Natural killer cell (primary cell): ENCODE measurements around the gene MMP28. TPM values are rescaled to one million over a fixed set of nuclear protein-coding genes. Genes with fewer than 3 reads are reported as not detected.

Experiments
- ATAC-seq, 3 donors: fragments of 150-1000 bp in 2 of 3; fragments of 200-7000 bp in 1 of 3; cut with Tn5 transposase; 1 replicate in 1 of 3; 2 replicates in 2 of 3; pipeline ENCODE4 v1.10.0; 2021; ENCODE audit warnings: mild to moderate bottlenecking in 2 of 3, moderate library complexity in 2 of 3
- DNase-seq, 2 donors: peaks; one replicate each; pipeline versions ENCODE4 v3.0.0 to v3.0.0-alpha.2; 2013 to 2021; ENCODE audit warnings: mixed read lengths in 1 of 2
- H3K27ac ChIP-seq: one replicate; pipeline ENCODE4 v1.5.1; 2013; ENCODE audit warnings: mild to moderate bottlenecking, low read length
- H3K27me3 ChIP-seq: one replicate; pipeline ENCODE4 v1.6.1; 2013; ENCODE audit warnings: low read length; ENCODE audit not compliant: control insufficient read depth, insufficient read depth
- H3K36me3 ChIP-seq: one replicate; pipeline ENCODE4 v1.6.1; 2013; ENCODE audit warnings: low read length; ENCODE audit not compliant: control insufficient read depth, insufficient read depth
- H3K4me1 ChIP-seq: one replicate; pipeline ENCODE4 v1.6.1; 2013; ENCODE audit warnings: low read length; ENCODE audit not compliant: control insufficient read depth, insufficient read depth
- H3K4me3 ChIP-seq: one replicate; pipeline ENCODE4 v1.5.1; 2013; ENCODE audit warnings: low read length
- H3K9me3 ChIP-seq: one replicate; pipeline ENCODE4 v1.6.1; 2013; ENCODE audit warnings: low read length; ENCODE audit not compliant: control insufficient read depth, insufficient read depth
- H3K27ac Mint-ChIP-seq, 2 donors: one replicate each; pipeline ENCODE4 v1.8.0; 2022; ENCODE audit warnings: mild to moderate bottlenecking in 2 of 2, mixed read lengths in 2 of 2, moderate library complexity in 1 of 2
- H3K27me3 Mint-ChIP-seq, 2 donors: one replicate each; pipeline ENCODE4 v1.8.0; 2022; ENCODE audit warnings: low read depth in 2 of 2, mixed read lengths in 2 of 2
- H3K36me3 Mint-ChIP-seq: one replicate; pipeline ENCODE4 v1.8.0; 2022; ENCODE audit warnings: mixed read lengths
- H3K4me1 Mint-ChIP-seq, 2 donors: one replicate each; pipeline ENCODE4 v1.8.0; 2022; ENCODE audit warnings: mixed read lengths in 2 of 2
- H3K4me3 Mint-ChIP-seq: one replicate; pipeline ENCODE4 v1.8.0; 2022; ENCODE audit warnings: mild to moderate bottlenecking, moderate library complexity, mixed read lengths
- H3K9me3 Mint-ChIP-seq, 2 donors: one replicate each; pipeline ENCODE4 v1.8.0; 2022; ENCODE audit warnings: mixed read lengths in 2 of 2
- CTCF ChIP-seq: fragments of 200-600 bp; IDR thresholded peaks from one replicate; pipeline ENCODE4 v1.8.0; 2022; ENCODE audit warnings: antibody characterized with exemption
- WGBS: methylation state at CpG from one replicate; pipeline ENCODE4 v1.1.7; 2013; ENCODE audit warnings: missing lambda C conversion rate; ENCODE audit not compliant: insufficient coverage; 5-methylcytosine and 5-hydroxymethylcytosine counted together
- intact Hi-C: fragments of 100-400 bp; cut with micrococcal nuclease; formaldehyde crosslinking; loops from one replicate; pipeline ENCODE4 v1.14.2; 2022
- total RNA-seq, 4 donors: library from RNA; stranded (reverse); fragments of 120-200 nt in 1 of 4; gene quantifications; one replicate each; pipeline versions ENCODE4 v1.2.3 to v1.2.4, GENCODE V29; 2013 to 2022

Gene MMP28
- total RNA-seq, 3 donors from 2014 or later (not counting 1 experiment from before 2014, with no cell fraction given): 1.1 TPM; not detected in 2

GRCh38 chr17:35812456-35812855 is 17.0 kb upstream of the MMP28 start:
- peaks cover 6% of the 10 kb centered on the region for H3K36me3 ChIP-seq
- H3K36me3 Mint-ChIP-seq: no peaks in the 10 kb centered on the region
- no peaks in the 10 kb centered on the region for H3K9me3 Mint-ChIP-seq
- H3K4me1 Mint-ChIP-seq: peaks cover 63 to 69% of the 10 kb centered on the region in 2 donors
- H3K27me3 ChIP-seq: no peaks in the 10 kb centered on the region
- H3K4me3 ChIP-seq: no peak overlapping the region
- H3K27ac Mint-ChIP-seq: peak overlapping the region in 1 of 2 donors; percentile 51
- DNase-seq (no peak), ATAC-seq (no peak)
- no peak overlapping the region for H3K27ac ChIP-seq
- TF ChIP-seq CTCF: no peak
- peaks cover 18% of the 10 kb centered on the region for H3K4me1 ChIP-seq
- intact Hi-C loops: no loop called here
- no peaks in the 10 kb centered on the region for H3K27me3 Mint-ChIP-seq
- 100% methylated on average over 3 of the region's 5 CpGs for WGBS
- H3K9me3 ChIP-seq: no peaks in the 10 kb centered on the region
- no peak overlapping the region for H3K4me3 Mint-ChIP-seq

GRCh38 chr17:35811759-35812158 is 16.3 kb upstream of the MMP28 start:
- WGBS: 82% methylated on average over 6 of the region's 6 CpGs
- H3K27ac ChIP-seq: no peak overlapping the region
- ATAC-seq (no peak), DNase-seq (no peak)
- peaks cover 18% of the 10 kb centered on the region for H3K4me1 ChIP-seq
- peaks cover 57 to 64% of the 10 kb centered on the region in 2 donors for H3K4me1 Mint-ChIP-seq
- H3K27ac Mint-ChIP-seq: peak overlapping the region; percentile 14 to 98
- intact Hi-C loops: no loop called here
- H3K4me3 Mint-ChIP-seq: peak overlapping the region; percentile 52
- no peak overlapping the region for H3K4me3 ChIP-seq
- no peaks in the 10 kb centered on the region for H3K9me3 Mint-ChIP-seq
- no peaks in the 10 kb centered on the region for H3K9me3 ChIP-seq
- H3K36me3 Mint-ChIP-seq: no peaks in the 10 kb centered on the region
- TF ChIP-seq CTCF: no peak
- H3K27me3 Mint-ChIP-seq: no peaks in the 10 kb centered on the region
- no peaks in the 10 kb centered on the region for H3K36me3 ChIP-seq
- H3K27me3 ChIP-seq: no peaks in the 10 kb centered on the region

GRCh38 chr17:35809855-35810461 is 14.5 kb upstream of the MMP28 start:
- Mint-ChIP-seq H3K4me1 (peaks cover 54 to 57% of the 10 kb centered on the region in 2 donors), H3K27ac (peak overlapping the region; percentile 98), H3K27me3 (no peaks in the 10 kb centered on the region), H3K9me3 (no peaks in the 10 kb centered on the region), H3K36me3 (no peaks in the 10 kb centered on the region), H3K4me3 (peak overlapping the region; percentile 90)
- TF ChIP-seq CTCF: no peak
- intact Hi-C loops: loop anchor here (1.0 to 5.0 kb wide), 3 partner anchors 46 to 676 kb away; partner anchors contain the start of gene ZNHIT3
- H3K36me3 ChIP-seq: no peaks in the 10 kb centered on the region
- H3K4me3 ChIP-seq: peak overlapping the region; percentile 91
- no peaks in the 10 kb centered on the region for H3K27me3 ChIP-seq
- H3K27ac ChIP-seq: peak overlapping the region; percentile 94
- no peaks in the 10 kb centered on the region for H3K9me3 ChIP-seq
- DNase-seq: no peak
- H3K4me1 ChIP-seq: peaks cover 18% of the 10 kb centered on the region
- peak in 2 of 3 donors; percentile 1 to 5 for ATAC-seq
- 0% methylated on average over 18 of the region's 24 CpGs for WGBS
